WERI-Rb-1 (cell line): ENCODE data around the gene RANGRF.

ENCODE experiments used
- DNase-seq: peaks from one replicate; pipeline ENCODE4 v3.0.0-alpha.2; 2020
- H3K27ac ChIP-seq: fragments of 250-450 bp; sonication (Bioruptor Pico); 2 replicates; pipeline ENCODE4 v1.5.1; 2020; ENCODE audit warnings: mild to moderate bottlenecking, moderate library complexity
- H3K27me3 ChIP-seq: fragments of 250-450 bp; sonication (Bioruptor Pico); 2 replicates; pipeline ENCODE4 v1.5.1; 2021; ENCODE audit warnings: mild to moderate bottlenecking, low read depth, moderate library complexity; ENCODE audit not compliant: insufficient read depth, severe bottlenecking
- H3K36me3 ChIP-seq: fragments of 250-450 bp; sonication (Bioruptor Pico); 2 replicates; pipeline ENCODE4 v1.5.1; 2020; ENCODE audit warnings: mild to moderate bottlenecking, moderate library complexity
- H3K4me3 ChIP-seq: 2 replicates; pipeline ENCODE4 v1.5.1; 2011; ENCODE audit warnings: low read depth, mild to moderate bottlenecking, control low read depth, low read length
- H3K9me3 ChIP-seq: fragments of 250-450 bp; sonication (Bioruptor Pico); 2 replicates; pipeline ENCODE4 v1.5.1; 2021; ENCODE audit warnings: mild to moderate bottlenecking, moderate library complexity; ENCODE audit not compliant: severe bottlenecking
- TF ChIP-seq, protein P1 (sequence below): IDR thresholded peaks from 2 replicates; pipeline ENCODE4 v1.5.1; 2011; ENCODE audit warnings: low read depth, mild to moderate bottlenecking, control low read depth, inconsistent platforms, low read length

Gene RANGRF

DNA sequence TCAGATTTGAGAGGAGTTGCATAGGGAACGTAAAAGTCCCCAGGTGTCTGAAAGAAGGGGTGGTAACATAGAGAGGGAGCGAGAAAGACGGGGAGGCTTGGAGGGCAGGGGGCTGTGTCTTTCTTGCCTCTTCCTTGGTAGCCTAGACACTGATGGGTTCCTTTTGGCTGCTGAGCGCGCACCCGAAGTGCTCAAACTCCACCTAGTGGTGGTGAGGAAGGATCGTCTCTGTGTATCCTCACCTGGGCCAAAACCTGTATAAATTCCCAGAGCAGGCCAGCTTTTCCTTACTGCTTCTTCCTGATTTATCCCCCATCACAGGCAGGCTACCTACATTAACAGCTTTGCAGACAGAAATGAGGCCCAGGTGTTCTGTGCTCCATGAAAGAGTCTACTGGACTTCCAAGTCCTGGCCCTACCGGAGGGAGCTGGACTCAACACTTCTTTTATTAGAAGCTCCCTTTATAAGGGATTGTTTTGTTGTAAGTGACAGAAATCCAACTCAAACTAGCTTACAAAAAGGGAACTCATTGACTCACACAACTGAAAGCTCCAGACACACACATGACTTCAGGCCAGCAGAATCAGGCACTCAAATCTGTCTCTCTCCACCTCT, 12.3 kb downstream of the RANGRF start:
- H3K36me3 ChIP-seq: no peaks in the 10 kb centered on the region
- DNase-seq: peak; percentile 68
- H3K9me3 ChIP-seq: no peaks in the 10 kb centered on the region
- no peaks in the 10 kb centered on the region for H3K27me3 ChIP-seq
- H3K27ac ChIP-seq: no peak overlapping the region
- no peak overlapping the region for H3K4me3 ChIP-seq
- TF ChIP-seq, protein P1, sequence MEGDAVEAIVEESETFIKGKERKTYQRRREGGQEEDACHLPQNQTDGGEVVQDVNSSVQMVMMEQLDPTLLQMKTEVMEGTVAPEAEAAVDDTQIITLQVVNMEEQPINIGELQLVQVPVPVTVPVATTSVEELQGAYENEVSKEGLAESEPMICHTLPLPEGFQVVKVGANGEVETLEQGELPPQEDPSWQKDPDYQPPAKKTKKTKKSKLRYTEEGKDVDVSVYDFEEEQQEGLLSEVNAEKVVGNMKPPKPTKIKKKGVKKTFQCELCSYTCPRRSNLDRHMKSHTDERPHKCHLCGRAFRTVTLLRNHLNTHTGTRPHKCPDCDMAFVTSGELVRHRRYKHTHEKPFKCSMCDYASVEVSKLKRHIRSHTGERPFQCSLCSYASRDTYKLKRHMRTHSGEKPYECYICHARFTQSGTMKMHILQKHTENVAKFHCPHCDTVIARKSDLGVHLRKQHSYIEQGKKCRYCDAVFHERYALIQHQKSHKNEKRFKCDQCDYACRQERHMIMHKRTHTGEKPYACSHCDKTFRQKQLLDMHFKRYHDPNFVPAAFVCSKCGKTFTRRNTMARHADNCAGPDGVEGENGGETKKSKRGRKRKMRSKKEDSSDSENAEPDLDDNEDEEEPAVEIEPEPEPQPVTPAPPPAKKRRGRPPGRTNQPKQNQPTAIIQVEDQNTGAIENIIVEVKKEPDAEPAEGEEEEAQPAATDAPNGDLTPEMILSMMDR: peak; percentile 91

DNA sequence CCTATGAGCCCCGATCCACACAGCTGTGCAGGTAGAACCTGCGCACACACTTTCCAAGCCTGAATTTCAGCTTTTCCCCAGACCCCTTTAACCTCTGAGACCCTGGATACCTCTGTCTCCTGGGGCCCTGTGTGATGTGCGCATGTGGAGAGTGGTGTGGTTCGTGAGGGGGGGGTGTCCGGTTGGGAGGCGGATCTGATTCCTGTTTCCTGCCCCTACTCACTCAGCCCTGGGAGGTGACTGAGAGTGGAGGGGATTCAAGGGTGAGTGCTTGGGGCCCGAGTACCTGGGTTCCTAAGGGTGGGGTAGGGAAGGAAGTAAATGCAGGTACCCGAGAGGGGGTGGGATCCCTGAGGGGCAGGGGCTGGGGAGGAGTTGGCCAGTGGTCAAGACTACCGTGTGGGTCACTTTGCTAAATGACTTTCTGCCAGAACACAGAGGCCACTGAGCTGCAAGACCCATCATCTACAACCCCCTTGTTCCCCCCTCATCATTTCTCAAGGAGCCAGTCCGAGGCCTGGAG, 22.2 kb downstream of the RANGRF start:
- H3K4me3 ChIP-seq: no peak overlapping the region

DNA sequence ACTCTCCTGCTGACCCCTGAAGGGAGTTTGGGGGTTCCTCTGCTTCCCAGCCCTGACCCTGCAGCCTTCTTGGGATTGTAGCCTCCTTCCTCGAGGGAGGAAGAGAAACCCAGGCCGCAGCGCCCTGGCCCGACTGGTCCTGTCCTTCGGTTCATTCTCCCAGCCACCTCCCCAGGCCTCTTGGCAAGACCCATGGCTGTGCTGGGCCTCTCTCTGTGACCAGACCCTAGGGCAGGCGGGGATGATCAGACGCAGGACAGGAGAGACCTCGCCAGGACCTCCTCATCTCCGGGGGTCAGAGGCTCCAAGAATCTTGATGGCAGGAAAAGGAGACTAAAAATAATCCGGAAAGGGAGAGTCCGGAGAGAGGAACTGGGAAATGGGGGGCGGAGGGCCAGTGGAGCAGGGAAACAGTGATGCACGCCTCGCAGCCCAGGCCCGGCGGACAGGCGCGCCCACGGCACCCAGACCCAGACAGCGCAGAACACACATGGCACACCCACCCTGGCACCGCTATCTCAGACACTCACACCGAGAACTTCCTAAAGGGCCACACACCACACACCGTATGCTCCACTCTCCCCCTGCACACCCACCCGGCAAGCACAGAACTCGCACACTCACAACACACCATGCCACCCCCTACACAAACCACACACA, 22.8 kb downstream of the RANGRF start:
- DNase-seq: no peak
- H3K4me3 ChIP-seq: no peak overlapping the region
- H3K27ac ChIP-seq: no peak overlapping the region
- H3K27me3 ChIP-seq: no peaks in the 10 kb centered on the region
- H3K9me3 ChIP-seq: no peaks in the 10 kb centered on the region
- TF ChIP-seq, protein P1: no peak
- no peaks in the 10 kb centered on the region for H3K36me3 ChIP-seq

More for the DNA sequence above, 22.2 kb downstream of the RANGRF start:
- Histone ChIP-seq H3K27ac (no peak overlapping the region), H3K36me3 (no peaks in the 10 kb centered on the region), H3K9me3 (no peaks in the 10 kb centered on the region), H3K27me3 (no peaks in the 10 kb centered on the region)
- DNase-seq: no peak
- TF ChIP-seq, protein P1: no peak

DNA sequence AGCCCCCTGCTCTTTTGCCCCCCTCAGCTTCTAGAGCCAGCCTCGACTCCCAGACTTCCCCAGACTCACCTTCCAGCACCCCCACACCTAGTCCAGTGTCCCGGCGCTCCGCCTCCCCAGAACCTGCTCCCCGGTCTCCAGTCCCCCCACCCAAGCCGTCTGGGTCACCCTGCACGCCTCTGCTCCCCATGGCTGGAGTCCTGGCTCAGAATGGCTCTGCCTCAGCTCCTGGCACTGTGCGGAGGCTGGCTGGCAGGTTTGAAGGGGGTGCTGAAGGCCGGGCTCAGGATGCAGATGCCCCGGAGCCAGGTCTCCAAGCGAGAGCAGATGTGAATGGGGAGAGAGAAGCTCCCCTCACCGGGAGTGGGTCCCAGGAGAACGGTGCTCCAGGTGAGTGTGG, 23.8 kb downstream of the RANGRF start:
- no peak for DNase-seq
- TF ChIP-seq, protein P1: no peak
- Histone ChIP-seq H3K9me3 (no peaks in the 10 kb centered on the region), H3K27me3 (no peaks in the 10 kb centered on the region), H3K36me3 (no peaks in the 10 kb centered on the region), H3K27ac (no peak overlapping the region), H3K4me3 (no peak overlapping the region)

DNA sequence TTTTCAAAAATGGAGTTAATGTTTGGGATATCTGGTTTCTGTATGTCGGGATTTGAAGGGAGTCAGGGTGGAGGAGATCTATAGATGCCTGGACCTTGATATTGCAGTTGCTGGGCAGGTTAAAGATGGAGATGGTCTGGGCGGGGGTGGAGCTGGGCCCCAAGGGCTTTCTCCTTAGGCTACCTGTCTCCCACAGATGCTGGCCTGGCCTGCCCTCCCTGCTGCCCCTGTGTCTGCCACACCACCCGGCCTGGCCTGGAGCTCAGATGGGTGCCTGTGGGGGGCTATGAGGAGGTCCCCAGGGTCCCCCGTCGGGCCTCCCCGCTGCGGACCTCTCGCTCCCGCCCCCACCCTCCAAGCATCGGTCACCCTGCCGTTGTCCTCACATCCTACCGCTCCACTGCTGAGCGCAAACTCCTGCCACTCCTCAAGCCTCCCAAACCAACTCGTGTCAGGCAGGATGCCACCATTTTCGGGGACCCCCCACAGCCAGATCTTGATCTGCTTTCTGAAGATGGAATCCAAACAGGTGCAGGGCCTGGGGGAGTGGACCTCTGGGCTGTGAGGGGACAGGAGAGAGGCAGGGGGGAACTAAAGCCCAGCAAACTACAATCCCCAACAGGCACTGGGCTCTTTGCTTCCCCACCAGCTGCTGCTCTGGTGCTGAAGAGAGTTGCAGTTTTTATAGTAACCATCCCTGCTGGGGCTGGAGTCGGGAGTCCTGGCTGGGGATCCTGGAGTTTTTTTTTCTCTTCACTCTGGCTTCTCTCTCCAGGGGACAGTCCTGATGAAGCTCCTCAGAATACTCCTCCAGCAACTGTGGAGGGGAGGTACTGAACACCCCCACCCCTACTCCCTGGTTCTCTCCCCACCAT, 24.5 kb downstream of the RANGRF start:
- no peak for DNase-seq
- Histone ChIP-seq H3K36me3 (no peaks in the 10 kb centered on the region), H3K4me3 (no peak overlapping the region), H3K27me3 (no peaks in the 10 kb centered on the region), H3K9me3 (no peaks in the 10 kb centered on the region), H3K27ac (no peak overlapping the region)
- TF ChIP-seq, protein P1: no peak
